Fibroblast of lung (primary cell): ENCODE data around the gene ZNF185.

Experiments used
- EZH2 ChIP-seq: IDR thresholded peaks from 2 replicates; pipeline ENCODE4 v1.5.1; 2012; ENCODE audit warnings: low read length, control low read depth, mild to moderate bottlenecking; ENCODE audit errors: missing control alignments
- TF ChIP-seq, protein P1 (sequence below), 2 donors: IDR thresholded peaks in 1 of 2; conservative IDR thresholded peaks in 1 of 2; 1 replicate in 1 of 2; 2 replicates in 1 of 2; pipeline ENCODE4 v1.5.1; 2011 to 2012; ENCODE audit warnings: low read length in 2 of 2, control low read depth in 1 of 2, inconsistent platforms in 1 of 2, low read depth in 1 of 2, mild to moderate bottlenecking in 1 of 2

DNA sequence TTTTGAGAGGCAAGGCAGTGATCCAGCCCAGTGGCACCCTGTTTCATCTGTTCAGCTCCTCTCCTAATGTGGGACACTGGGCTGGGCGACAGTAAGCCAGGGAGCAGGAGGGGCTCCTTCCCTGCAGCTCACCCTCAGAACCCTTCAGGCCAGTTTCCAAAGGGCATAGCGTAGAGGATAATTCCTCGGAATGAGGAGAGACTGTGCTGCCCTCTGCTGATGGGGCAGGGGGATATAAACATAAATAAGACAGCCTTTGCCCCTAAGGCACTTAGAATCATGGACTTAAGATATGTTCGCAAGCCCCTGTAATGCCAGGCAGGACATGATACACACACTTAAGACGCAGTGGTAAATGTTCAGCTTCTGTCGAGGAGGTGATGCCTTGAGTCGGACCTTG lies 27.9 kb upstream of the ZNF185 start:
- TF ChIP-seq, protein P1, sequence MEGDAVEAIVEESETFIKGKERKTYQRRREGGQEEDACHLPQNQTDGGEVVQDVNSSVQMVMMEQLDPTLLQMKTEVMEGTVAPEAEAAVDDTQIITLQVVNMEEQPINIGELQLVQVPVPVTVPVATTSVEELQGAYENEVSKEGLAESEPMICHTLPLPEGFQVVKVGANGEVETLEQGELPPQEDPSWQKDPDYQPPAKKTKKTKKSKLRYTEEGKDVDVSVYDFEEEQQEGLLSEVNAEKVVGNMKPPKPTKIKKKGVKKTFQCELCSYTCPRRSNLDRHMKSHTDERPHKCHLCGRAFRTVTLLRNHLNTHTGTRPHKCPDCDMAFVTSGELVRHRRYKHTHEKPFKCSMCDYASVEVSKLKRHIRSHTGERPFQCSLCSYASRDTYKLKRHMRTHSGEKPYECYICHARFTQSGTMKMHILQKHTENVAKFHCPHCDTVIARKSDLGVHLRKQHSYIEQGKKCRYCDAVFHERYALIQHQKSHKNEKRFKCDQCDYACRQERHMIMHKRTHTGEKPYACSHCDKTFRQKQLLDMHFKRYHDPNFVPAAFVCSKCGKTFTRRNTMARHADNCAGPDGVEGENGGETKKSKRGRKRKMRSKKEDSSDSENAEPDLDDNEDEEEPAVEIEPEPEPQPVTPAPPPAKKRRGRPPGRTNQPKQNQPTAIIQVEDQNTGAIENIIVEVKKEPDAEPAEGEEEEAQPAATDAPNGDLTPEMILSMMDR (conservative IDR thresholded peaks at IDR 0.05 in 1 of 2, IDR thresholded peaks at IDR 0.05 in 1 of 2; ENCODE audit: low read depth in 1 of 2, low read length in 2 of 2): no peak
- no peak for TF ChIP-seq EZH2
